ENCODE data around the gene GH2.

DNA sequence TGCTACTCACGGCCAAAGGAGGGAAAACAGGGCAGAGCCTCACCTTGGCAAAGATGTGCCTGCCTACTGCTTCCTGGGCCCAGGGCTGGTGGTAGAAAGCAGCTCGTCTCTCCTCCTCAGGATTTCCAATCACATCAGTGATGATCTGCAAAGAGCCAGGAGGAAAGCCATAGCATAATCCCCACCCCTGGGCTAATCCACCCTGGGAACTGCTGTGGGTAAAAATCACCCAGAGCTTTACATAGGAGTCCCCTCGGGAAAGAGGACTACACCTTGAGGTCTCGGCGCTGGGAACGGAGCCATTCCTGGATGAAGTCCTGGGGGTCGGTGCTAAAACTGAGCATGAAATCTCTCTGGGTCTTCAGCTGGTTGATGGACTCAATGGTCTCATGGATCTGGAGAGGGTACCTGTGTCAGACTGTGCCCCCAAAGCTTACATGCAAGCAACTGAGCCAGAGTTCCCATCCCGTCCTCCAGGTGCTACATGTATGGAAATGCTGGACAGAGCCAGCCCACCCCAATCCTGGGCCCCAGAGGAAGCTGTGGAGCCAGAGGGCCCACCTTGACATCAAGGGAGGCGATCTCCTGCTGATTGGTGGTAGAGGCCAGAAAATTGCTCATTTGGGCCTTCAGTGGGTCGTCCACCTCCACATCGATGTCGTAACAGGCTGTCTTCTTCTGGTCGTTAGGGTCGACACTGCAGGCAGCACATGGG lies 48.6 kb downstream of the GH2 start:
- no peak for TF ChIP-seq ZBTB7A (IDR thresholded peaks at IDR 0.05; ENCODE audit: low read depth)
- TF ChIP-seq, protein P1, sequence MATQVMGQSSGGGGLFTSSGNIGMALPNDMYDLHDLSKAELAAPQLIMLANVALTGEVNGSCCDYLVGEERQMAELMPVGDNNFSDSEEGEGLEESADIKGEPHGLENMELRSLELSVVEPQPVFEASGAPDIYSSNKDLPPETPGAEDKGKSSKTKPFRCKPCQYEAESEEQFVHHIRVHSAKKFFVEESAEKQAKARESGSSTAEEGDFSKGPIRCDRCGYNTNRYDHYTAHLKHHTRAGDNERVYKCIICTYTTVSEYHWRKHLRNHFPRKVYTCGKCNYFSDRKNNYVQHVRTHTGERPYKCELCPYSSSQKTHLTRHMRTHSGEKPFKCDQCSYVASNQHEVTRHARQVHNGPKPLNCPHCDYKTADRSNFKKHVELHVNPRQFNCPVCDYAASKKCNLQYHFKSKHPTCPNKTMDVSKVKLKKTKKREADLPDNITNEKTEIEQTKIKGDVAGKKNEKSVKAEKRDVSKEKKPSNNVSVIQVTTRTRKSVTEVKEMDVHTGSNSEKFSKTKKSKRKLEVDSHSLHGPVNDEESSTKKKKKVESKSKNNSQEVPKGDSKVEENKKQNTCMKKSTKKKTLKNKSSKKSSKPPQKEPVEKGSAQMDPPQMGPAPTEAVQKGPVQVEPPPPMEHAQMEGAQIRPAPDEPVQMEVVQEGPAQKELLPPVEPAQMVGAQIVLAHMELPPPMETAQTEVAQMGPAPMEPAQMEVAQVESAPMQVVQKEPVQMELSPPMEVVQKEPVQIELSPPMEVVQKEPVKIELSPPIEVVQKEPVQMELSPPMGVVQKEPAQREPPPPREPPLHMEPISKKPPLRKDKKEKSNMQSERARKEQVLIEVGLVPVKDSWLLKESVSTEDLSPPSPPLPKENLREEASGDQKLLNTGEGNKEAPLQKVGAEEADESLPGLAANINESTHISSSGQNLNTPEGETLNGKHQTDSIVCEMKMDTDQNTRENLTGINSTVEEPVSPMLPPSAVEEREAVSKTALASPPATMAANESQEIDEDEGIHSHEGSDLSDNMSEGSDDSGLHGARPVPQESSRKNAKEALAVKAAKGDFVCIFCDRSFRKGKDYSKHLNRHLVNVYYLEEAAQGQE (IDR thresholded peaks at IDR 0.05; ENCODE audit: low read depth) = no peak
- TF ChIP-seq NFIC (IDR thresholded peaks at IDR 0.05) = no peak
- no peak for TF ChIP-seq EP300 (IDR thresholded peaks at IDR 0.05; ENCODE audit: borderline replicate concordance)

All from Ishikawa (cell line).